ENCODE results near the gene SMYD3.

- TF ChIP-seq FOXK2 (IDR thresholded peaks at IDR 0.05) (no peak), FOXM1 (IDR thresholded peaks at IDR 0.05; ENCODE audit: borderline replicate concordance) (no peak), FOXA1 (IDR thresholded peaks at IDR 0.05) (no peak), SUZ12 (IDR thresholded peaks at IDR 0.05) (no peak), BHLHE40 (IDR thresholded peaks at IDR 0.05; ENCODE audit: borderline replicate concordance) (no peak), TARDBP (IDR thresholded peaks at IDR 0.05) (no peak), ELF4 (IDR thresholded peaks at IDR 0.05) (no peak)
These were observed 123.3 kb downstream of the SMYD3 start for GRCh38 chr1:246383791-246384190.

Measured in HEK293T (cell line).